ENCODE results near the gene UBFD1.
A peak's percentile ranks its signal among the peaks of the same experiment; 100 is the strongest.
"Not testable (repeated sequence)": the region's sequence is repeated elsewhere in the genome, so short reads cannot be mapped to it uniquely, and the experiment has no call there.

Gene UBFD1

GRCh38 chr16:23556881-23557778, at the start of gene UBFD1, which contains the start of gene EARS2:
TSS of gene UBFD1 (plus strand) at chr16:23557727. CDS start at chr16:23557743, 16 bp downstream.
TSS of gene EARS2 (minus strand) at chr16:23557350. CDS start at chr16:23557343, 7 bp downstream.
- DNase-seq (ENCODE audit: low read depth): peak; percentile 90

GRCh38 chr16:23508589-23509440, 48.7 kb upstream of the UBFD1 start:
- DNase-seq (ENCODE audit: low read depth): no peak

- DNase-seq (ENCODE audit: low read depth): no peak
Measured at GRCh38 chr16:23509441-23509754, 48.1 kb upstream of the UBFD1 start.

DNA sequence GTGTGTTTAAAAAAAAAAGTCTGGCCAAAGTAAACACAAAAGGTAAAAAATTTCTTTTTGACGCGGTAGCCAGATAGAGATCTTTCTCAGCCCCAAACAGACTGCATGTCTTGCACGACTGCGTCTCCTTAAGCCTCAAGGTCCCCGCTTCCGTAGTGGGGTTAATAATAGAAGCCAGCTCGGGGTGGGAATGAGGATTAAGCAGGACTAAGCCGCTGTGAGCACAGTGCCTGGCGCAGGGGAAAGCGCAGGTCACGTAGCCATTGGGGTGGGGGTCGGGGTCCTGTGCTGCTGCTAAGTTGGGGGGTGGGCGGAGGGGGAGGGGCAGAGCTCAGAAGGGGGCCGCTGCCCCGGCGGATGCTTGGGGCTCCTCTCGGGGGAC, 47.8 kb upstream of the UBFD1 start:
- no peak for DNase-seq (ENCODE audit: low read depth)

GRCh38 chr16:23510164-23510914, 47.2 kb upstream of the UBFD1 start, which contains the start of gene GGA2:
TSS of gene GGA2 (minus strand) at chr16:23510494. CDS start at chr16:23510411, 83 bp downstream.
- DNase-seq (ENCODE audit: low read depth): peak; percentile 63

- not testable (repeated sequence) for DNase-seq (ENCODE audit: low read depth)
Measured at GRCh38 chr16:23510915-23511270, 46.6 kb upstream of the UBFD1 start.

DNA sequence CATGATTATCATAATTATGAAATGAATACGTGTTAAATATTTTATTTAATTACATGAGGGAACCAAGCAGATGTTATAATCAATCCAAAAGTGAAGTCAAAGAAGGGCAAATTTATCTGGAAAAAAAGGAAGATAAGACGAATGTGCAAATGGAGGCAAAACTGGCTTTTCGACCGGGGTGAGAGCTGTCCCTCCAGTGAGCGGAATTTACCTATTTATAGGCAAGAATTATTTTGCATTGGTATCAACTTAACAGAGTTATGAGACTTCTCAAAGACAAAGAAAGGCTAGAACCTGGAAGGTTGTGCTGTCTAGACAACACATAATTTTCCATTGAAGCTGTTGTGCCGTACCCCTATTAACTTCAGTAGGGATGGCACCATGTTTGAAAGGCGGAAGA, 45.8 kb upstream of the UBFD1 start:
- no peak for DNase-seq (ENCODE audit: low read depth)

DNA sequence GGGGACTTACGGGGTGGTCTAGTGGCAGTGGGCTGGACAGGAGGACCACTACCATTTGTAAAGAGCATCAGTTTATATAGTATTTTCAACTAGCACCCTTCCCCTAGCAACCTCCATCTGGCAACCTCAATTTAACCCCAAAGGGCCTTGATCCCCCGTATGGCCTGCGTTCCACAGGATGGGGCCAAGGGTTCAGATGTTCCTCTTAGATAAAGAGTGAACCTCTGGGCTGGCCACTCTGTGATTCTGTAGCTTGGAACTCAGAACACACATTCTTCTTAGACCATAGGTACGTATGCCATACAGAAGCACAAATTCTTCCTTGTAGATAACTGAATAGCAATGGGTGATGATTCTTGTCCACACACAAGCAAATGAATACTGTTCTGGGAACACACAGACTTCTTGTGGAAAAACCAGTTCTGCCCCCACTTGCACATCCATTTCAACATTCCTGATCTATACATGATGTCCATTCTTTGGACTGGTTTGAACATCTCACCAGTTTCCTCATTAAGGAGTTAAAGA, 45.3 kb upstream of the UBFD1 start:
- no peak for DNase-seq (ENCODE audit: low read depth)

- DNase-seq (ENCODE audit: low read depth): peak; percentile 25
Measured at GRCh38 chr16:23514381-23515152, 43.0 kb upstream of the UBFD1 start.

GRCh38 chr16:23515881-23516280, 41.6 kb upstream of the UBFD1 start:
- no peak for DNase-seq (ENCODE audit: low read depth)

GRCh38 chr16:23516366-23517137, 41.0 kb upstream of the UBFD1 start:
- DNase-seq (ENCODE audit: low read depth): no peak

- DNase-seq (ENCODE audit: low read depth): no peak
Measured at GRCh38 chr16:23518435-23518891, 39.1 kb upstream of the UBFD1 start.

GRCh38 chr16:23519282-23519681, 38.2 kb upstream of the UBFD1 start:
- no peak for DNase-seq (ENCODE audit: low read depth)

GRCh38 chr16:23520500-23520899, 37.0 kb upstream of the UBFD1 start:
- no peak for DNase-seq (ENCODE audit: low read depth)

DNA sequence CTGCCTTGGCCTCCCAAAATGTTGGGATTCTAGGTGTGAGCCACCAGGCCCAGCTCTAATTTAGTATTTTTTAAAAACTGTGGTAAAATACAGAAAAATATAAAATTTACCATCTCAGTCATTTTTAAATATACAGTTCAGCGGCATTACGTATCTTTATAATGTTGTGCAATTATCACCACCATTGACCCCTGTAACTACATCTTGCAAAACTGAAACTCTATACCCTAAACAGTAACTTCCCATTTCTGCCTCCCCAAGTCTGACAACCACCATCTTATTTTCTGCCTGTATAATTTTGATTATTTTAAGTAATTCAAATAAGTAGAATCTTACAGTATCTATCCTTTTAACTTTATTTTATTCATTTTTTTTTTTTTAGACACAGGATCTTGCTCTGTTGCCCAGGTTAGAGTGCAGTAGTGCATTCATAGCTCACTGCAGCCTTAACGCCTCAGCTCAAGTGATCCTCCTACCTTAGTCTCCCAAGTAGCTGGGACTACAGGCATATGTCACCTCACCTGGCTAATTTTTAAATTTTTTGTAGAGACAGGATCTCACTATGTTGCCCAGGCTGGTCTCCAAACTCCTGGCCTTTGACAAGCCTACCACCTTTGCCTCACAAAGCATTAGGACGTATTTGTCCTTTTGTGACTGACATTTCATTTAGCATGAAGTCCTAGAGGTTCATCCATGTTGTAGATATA, 36.3 kb upstream of the UBFD1 start:
- DNase-seq (ENCODE audit: low read depth): no peak

GRCh38 chr16:23521965-23522364, 35.6 kb upstream of the UBFD1 start:
- DNase-seq (ENCODE audit: low read depth): no peak

- DNase-seq (ENCODE audit: low read depth): no peak
Measured at GRCh38 chr16:23523321-23523720, 34.2 kb upstream of the UBFD1 start.

- no peak for DNase-seq (ENCODE audit: low read depth)
Measured at GRCh38 chr16:23523876-23524385, 33.6 kb upstream of the UBFD1 start.

DNA sequence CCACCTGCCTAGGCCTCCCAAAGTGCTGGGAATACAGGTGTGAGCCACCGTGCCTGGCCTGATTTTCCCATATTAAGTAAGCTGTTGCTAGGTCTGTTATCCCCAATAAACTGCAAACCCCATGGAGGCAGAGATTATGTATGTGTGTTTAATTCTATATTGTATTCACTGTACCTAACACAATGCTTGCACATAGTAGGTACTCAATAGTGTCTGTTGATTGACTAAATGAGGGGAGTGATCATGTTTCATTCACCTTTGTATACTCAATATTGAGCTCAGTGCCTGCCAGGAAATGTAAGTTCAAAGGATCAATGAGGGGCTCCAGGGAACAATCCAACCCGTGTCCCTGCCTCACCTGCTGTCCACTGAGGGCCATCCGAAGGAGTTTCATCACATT, 32.6 kb upstream of the UBFD1 start:
- DNase-seq (ENCODE audit: low read depth): no peak
